HG02943 (cell line): Measurements from ENCODE around the gene SMARCC2.
"Not testable (repeated sequence)": the region's sequence is repeated elsewhere in the genome, so short reads cannot be mapped to it uniquely, and the experiment has no call there.

Experiments used
- ATAC-seq: cut with Tn5 transposase; IDR thresholded peaks from one replicate; pipeline ENCODE4 v1.9.1; 2021; ENCODE audit warnings: mild to moderate bottlenecking, low read depth, moderate library complexity; ENCODE audit not compliant: unreplicated experiment

The SMARCC2 gene

DNA sequence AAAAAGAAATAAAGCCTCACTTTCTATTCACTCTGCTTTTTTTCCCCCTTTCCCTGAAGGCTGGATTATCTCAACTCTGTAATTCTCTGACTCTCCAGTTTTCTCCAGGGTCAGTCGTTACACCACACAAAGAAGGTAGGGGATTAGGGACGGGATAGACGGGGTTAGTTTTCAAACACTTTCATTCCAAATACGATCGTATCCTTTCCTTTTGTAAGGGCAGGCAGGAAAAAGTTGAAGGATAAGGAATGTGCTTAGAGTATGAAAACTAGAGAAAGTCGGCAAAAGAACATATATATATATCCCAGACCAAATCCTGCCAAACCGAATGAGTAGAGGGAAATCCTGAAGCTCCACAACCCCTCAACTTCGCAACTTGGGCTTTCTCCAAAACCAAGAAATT, 61.8 kb downstream of the SMARCC2 start:
- ATAC-seq, result no peak

- ATAC-seq, result no peak
Observed at GRCh38 chr12:56126732-56127239, 62.5 kb downstream of the SMARCC2 start.

DNA sequence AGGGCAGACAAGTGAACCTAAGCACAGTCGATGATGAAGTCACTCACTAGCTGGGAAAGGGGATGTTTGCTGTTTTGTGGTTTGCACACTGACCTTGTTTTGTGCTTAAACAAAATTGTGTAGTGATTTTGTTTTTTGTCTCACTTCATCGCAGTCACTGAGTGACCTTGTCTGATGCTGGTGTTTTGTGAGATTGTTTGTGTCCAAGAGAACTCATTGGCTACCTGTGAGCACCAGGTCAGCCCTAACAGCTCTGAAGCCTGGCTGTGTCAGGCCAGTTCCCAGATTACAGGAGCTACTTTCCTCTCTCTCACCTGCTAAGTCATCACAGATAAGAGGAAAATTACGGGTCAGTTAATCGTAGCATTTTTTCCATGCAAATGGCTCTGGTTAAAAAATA, 65.2 kb downstream of the SMARCC2 start:
- no peak for ATAC-seq

- ATAC-seq, result no peak
Observed at GRCh38 chr12:56122637-56123036, 66.6 kb downstream of the SMARCC2 start.

- ATAC-seq, result no peak
Observed at GRCh38 chr12:56121204-56121870, 67.9 kb downstream of the SMARCC2 start.

DNA sequence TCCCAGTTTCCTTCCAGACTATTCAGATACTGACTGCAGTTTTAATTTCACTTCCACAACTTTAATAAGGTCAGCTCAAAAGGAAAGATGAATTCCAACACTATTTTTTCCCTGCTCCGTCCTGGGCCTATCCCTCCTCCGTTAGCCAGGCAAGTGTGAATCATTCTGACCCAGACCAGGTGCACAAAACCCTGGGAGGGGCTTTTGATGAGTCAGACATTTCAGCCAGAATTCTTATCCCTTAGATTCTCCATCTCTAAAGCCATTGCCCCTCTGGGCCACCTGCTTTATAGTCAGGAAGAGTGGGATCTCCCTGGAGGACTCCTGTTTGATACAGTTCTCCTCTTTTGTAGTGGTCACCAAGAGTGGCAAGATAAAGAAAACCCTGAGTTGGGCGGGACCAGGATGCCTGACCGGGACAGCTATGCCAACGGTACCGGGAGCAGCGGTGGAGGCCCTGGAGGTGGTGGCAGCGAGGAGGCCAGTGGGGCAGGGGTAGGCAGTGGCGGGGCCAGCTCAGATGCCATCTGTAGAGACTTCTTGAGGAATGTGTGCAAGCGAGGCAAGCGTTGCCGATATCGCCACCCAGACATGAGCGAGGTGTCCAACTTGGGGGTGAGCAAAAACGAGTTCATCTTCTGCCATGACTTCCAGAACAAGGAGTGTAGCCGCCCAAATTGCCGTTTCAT, 69.0 kb downstream of the SMARCC2 start:
- ATAC-seq, result no peak

GRCh38 chr12:56119361-56119796, 69.9 kb downstream of the SMARCC2 start:
- no peak for ATAC-seq

GRCh38 chr12:56118688-56119357, 70.5 kb downstream of the SMARCC2 start:
- ATAC-seq, result peak; percentile 3

- ATAC-seq, result peak; percentile 79
Observed at GRCh38 chr12:56117778-56118687, 71.2 kb downstream of the SMARCC2 start, which contains the start of gene ZC3H10. Gene ZC3H10, plus strand, starts transcription at chr12:56118266. Its CDS starts 2,297 bp downstream, at chr12:56120563.

DNA sequence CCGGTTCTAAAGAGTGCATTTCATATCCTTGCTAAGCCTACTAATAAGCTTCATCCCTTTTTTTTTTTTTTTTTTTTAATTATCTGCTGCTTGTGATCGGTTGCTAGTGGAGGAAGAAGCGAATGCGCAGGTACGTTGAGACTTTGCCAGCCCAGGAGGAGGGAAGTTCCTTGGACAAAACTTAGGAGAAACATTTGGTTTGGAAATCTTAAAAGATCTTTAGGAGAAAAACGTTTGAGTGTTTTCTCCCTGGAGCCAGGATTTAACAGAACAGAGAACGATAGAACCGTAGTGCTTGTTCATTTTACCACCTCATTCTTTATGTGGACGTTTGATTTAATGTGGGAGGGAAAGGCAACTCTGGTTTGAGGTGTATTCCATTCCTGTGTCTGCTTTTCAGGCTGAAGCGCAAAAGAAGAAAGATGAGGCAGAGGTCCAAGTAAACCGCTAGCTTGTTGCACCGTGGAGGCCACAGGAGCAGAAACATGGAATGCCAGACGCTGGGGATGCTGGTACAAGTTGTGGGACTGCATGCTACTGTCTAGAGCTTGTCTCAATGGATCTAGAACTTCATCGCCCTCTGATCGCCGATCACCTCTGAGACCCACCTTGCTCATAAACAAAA, 72.1 kb downstream of the SMARCC2 start:
- not testable (repeated sequence) for ATAC-seq

- ATAC-seq, result no peak
Observed at GRCh38 chr12:56116267-56117081, 72.8 kb downstream of the SMARCC2 start, which contains the start of gene RPL41. Gene RPL41, plus strand, starts transcription at chr12:56116633.

DNA sequence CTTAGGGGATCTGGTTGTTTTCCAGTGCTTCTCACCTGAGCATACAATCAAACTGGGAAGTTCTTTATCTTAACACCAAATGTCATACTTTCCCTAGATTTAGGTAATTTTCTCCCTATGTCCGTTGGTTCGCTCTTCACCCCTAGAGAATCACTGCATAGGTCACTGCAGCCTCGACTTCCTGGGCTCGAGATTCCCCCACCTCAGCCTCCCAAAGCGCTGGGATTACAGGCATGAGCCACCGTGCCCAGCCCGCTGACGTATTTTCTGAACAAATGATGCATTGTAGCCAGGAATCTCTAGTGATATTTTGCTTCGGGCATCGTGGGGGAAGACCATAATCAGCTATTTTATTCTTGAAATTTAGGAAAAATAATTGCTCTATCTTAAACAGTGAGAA, 74.0 kb downstream of the SMARCC2 start:
- no peak for ATAC-seq

GRCh38 chr12:56114084-56114483, 75.2 kb downstream of the SMARCC2 start:
- no peak for ATAC-seq
